ENCODE measurements around the gene STMN1.
A peak's percentile ranks its signal among the peaks of the same experiment; 100 is the strongest.

Gene STMN1

DNA sequence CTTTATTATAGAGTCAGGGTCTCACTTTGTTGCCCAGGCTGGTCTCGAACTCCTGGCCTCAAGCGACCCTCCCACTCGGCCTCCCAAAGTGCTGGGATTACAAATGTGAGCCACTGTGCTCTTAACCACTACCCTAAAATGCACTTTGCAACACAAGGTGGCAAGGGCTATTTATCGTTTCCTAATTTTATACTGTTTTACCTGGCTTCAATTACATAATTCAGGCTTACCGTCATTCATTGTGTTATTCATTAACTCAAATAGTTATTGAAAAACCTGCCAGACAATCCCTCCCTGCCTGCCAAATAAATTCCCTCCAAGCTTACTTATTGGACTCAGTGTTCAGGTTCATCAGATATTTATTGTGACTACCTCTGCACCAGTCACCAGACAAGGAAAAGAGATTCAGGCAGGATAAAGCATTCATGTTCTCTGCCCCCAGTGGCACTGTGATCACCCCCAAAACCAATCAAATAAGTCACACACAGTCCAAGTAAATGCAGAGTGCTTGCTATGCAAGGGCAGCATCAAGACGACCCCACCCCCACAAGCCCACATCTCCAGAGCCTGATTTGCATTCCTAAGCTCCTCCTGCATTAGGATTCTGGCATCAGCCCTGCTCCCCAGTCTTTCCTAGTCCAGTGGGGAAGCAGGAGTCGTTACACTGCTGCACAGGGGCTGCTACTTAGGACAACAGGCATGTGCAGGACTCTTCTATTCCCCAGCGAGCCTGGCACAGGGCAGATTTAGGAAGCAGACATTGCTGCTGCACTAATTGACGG is 38.8 kb downstream of the STMN1 start:
- no peak for DNase-seq

DNA sequence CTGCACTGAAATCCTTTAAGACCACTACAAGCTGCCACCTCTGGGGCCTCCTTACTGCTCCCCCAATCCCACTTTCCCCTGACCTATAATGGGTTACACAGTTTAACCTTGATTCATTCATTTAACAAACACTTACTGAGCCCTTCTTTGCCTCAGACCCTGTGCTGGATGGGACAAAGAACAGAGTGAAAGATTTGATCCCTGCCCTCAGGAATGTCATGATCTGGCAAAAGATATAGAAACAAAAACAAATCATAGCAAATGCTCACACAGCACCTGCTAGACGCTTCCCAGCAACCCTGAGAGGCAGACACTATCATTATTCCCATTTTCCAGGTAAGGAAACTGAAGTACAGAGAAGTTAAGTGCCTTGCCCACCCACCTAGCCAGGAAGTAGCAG is 39.9 kb downstream of the STMN1 start:
- DNase-seq, result no peak

DNA sequence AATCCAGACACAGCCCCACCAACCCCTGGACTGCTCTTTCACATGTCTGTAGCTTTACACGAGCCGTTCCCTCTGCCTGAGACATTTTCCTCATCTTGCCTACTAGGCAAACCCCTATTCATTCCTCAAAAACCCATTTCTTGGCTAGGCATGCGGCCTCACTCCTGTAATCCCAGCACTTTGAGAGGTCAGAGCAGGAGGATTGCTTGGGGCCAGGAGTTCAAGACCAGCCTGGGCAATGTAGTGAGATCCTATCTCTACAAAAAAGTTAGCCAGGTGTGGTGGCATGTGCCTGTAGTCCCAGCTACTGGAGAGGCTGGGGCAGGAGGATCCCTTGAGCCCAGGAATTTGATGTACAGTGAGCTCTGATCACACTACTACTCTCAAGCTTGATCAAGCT is 41.8 kb downstream of the STMN1 start:
- no peak for DNase-seq

DNA sequence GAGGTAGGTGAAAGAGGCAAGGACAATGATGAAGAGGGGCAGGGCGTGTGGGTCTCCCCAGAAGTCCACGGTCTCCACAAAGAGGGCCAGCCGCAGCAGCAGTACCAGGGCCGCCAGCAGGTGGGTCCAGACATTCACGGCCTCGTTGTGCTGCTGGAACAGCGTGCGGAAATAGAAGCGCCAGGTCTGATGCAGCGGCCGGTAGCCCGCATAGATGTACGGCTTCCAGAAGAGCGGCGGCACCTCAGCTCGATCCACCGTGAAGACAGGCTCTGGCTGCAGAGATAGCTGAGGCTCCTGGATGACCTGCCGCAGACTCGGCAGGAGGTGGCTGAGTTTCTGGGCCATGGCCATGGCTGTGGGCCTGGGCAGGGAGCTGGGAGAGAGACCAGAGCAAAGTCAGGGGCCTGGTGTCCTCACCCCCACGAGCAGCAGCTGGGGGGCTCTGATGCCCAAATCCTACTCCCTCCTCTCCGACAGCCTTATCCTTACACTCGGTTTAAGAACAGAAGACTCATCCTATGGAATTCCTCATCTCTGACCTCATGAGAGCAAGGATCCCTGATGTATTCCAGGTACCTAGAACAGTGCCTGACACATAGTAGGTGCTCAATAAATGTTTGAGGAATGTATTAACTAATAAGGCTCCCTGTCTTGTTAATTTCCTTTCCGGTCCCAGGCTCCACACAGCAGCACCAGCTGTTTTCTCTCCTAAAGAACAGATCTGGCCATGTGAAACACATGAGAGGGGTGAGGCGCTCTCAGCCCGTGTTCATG is 42.5 kb downstream of the STMN1 start:
- DNase-seq, result no peak

DNA sequence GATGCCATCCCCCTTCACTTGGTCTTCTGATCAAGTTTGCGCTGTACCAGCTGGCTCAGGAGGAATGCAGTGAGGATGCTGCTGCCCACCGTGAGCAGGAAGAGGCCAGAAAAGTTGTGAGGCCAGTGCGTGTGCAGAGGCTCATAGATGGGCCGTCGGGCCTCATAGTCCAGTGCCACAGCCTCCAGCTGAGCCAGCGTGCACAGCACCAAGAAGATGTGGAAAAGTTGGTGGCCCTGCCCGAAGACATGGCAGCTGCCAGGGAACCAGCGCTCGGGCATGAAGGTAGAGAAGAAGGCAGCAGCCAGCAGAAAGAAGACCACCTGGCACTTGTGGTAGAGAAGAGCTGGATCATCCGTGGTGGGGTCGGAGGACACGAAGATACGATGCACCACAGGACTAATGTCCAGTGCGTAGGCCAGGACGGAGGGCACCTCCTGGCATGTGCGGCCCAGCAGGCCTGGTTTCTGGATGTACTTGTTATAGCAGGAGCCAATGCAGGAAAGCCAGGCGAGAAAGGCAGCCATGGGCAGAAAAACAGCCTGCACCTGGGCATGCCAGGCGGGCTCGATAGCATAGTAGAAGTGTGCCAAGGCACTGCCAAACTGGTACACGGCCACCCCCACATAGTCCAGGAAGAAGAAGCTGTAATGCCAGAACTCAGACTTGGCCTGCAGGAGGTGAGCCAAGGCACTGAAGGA is 43.3 kb downstream of the STMN1 start:
- DNase-seq, result no peak

DNA sequence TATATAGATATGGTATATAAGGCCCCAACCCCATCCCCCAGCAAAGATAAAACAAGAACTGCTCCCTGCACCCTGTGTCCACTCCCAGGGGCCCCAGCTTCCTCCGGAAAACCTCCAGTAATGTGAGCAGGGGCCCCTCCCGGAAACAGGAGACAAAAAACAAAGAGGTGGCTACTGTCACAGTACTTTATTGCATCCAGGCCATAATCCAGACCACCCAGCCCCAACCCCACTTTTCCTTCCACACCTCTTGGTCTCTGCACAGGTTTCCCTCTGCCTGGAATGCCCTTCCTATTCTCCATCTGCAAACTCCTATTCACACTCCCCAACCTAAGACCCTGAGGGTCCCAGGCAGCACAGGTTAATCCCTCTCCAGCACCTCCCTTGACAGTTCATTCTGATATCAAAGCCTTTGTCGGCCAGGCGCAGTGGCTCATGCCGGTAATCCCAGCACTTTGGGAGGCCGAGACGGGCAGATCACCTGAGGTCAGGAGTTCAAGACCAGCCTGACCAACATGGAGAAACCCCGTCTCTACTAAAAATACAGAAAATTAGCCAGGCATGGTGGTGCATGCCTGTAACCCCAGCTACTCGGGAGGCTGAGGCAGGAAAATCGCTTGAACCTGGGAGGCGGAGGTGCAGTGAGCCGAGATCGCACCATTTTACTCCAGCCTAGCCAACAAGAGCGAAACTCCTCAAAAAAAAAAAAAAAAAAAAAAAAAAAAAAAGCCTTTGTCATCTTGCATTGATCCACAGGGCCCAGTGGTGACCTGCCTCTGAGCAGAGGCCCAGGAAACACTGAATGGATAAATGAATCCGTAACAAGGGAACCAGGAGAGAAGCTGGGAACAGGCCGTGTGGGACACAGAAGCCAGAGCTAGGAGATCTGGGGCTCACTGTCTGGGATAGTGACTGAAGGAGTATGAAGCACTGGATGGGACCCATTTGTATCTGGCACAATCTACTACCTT is 44.6 kb downstream of the STMN1 start:
- no peak for DNase-seq

DNA sequence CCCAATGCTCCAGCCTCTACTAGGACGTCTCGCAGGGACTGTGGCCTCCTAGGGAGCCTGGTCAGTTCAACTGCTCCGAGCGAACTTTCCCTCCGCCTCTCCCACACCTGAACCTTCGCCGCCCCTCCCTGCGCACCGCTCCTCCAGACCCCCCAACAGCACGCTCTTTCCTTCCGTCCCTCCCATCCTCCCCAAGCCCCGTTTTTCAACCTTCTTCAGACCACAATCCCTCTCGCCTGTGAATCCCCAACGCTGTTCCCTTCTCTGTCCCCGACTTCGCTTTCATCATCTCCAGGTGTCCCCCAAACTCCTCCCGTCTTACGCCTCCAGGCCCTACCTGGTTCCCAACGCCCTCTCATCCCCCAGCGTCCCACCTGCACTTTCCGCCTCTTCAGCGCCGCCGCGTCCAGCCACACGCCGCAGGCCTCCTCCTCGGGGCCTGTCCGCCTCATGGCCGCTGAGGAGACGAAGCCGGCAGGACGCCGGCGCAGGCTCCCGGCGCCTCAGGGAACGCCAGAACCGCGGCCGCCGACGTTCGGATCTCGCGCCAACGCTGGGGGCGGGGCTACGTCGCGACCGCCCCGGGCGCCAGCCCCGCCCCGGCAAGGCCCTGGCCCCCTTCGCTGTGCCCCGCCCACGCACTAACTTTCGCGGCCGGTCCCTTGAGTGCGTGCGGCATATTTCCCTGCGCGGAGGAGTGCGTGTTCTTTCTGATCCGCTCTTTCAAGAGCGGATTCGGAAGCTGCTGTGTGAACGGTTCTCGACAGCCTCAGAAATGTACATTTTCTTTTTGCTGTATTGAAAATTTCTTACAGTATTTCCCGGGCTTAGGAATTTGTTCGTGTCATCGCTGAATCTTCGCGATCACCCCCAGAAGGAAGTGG is 47.1 kb downstream of the STMN1 start, which contains the start of gene AUNIP:
Gene AUNIP, minus strand, starts transcription at position 552 of the 884 bp plus-strand sequence. Its CDS starts 100 bp downstream, at position 452.
- no peak for DNase-seq

DNA sequence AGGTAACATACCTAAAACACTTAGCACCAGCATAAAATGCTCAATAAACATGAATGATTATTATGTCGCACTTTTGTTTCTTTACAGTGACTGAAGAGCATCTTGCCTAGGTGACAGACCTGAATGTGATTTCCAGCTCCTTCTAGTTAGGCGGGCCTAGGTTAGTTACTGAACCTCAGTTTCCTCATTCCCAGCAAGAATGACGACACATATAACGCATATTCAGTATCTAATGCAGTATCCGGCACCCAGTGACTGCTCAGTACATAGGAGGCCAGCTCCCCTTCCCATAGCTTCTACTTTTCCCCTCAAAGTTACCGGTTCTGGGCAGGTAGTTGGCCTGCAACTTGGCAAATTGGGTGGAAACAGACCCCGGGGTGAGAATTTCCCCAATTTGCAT is 47.7 kb downstream of the STMN1 start:
- DNase-seq, result peak; percentile 14

DNA sequence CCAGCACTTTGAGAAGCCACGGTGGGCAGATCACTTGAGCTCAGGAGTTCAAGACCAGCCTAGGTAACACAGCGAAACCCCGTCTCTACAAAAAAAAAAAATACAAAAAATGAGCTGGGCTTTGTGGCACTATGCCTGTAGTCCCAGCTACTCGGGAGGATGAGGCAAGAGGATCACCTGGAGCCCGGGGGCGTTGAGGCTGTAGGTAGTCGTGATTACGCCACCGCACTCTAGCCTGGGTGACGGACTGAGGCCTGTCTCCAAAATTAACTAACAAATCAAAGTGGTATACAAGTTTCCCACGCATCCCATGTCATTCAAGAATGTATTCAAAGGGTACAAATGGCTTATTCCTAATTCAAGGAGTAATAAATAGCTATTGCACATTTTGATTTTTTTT is 49.4 kb downstream of the STMN1 start:
- DNase-seq, result no peak

DNA sequence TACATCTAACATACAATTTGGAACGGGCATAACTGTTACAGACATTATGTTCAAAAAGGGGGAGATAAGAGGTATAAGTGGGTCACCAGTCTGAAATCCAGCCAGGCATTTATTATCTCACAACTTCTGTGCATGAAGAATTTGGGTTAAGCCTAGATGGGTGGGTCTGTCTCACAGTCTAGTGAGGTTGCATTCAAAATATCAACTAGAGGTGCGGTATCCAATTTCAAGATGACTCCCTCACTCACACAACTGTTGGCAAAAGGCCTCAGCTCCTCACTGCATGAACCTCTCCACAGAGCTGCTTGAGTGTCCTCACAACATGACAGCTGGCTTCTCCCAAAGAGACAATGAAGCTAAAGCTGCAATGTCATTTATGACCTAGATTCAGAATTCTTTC is 51.7 kb downstream of the STMN1 start:
- no peak for DNase-seq
